ENCODE data around the gene JMJD1C. TPM values are rescaled to one million over a fixed set of nuclear protein-coding genes. Genes with fewer than 3 reads are reported as not detected.

The JMJD1C gene
- total RNA-seq, 1 experiment from 2014 or later, result 89.7 TPM

GRCh38 chr10:63267414-63268148 is 198.2 kb downstream of the JMJD1C start:
- ChIA-PET POLR2A (interaction anchor here (0.5 to 3.0 kb wide), 5 partner anchors 10 to 362 kb away, joined by 3 to 23 read pairs (median 4); no protein-coding TSS in a partner anchor), CTCF (interaction anchor here (0.6 to 1.9 kb wide), 3 partner anchors 11 to 101 kb away, joined by 4 to 5 read pairs (median 5); no protein-coding TSS in a partner anchor)
- Histone ChIP-seq H3K36me3 (ENCODE audit: control insufficient read depth, insufficient read depth, low read length) (no peaks in the 10 kb centered on the region), H3K9me3 (no peaks in the 10 kb centered on the region), H3K4me1 (peaks cover 19% of the 10 kb centered on the region), H3K4me3 (ENCODE audit: low read depth, low read length) (peak overlapping the region; percentile 54), H3K27me3 (replicated peaks; ENCODE audit: control insufficient read depth, insufficient read depth, low read length) (no peaks in the 10 kb centered on the region)
- Mint-ChIP-seq H3K36me3 (ENCODE audit: insufficient read depth, unreplicated experiment) (peaks cover 23% of the 10 kb centered on the region), H3K27ac (ENCODE audit: unreplicated experiment) (peak overlapping the region; percentile 98), H3K27me3 (ENCODE audit: insufficient read depth, unreplicated experiment) (no peaks in the 10 kb centered on the region), H3K4me1 (ENCODE audit: low read depth, unreplicated experiment) (peaks cover 22% of the 10 kb centered on the region), H3K4me3 (ENCODE audit: unreplicated experiment) (peak overlapping the region; percentile 97), H3K9me3 (ENCODE audit: unreplicated experiment) (no peaks in the 10 kb centered on the region)
- intact Hi-C loops (cut with micrococcal nuclease; ENCODE audit: unreplicated experiment), result loop anchor here (1.0 to 5.0 kb wide), 7 partner anchors 31 to 500 kb away; partner anchors contain the start of genes JMJD1C and NRBF2
- DNase-seq, result peak; percentile 68 to 70
- TF ChIP-seq, protein P1, sequence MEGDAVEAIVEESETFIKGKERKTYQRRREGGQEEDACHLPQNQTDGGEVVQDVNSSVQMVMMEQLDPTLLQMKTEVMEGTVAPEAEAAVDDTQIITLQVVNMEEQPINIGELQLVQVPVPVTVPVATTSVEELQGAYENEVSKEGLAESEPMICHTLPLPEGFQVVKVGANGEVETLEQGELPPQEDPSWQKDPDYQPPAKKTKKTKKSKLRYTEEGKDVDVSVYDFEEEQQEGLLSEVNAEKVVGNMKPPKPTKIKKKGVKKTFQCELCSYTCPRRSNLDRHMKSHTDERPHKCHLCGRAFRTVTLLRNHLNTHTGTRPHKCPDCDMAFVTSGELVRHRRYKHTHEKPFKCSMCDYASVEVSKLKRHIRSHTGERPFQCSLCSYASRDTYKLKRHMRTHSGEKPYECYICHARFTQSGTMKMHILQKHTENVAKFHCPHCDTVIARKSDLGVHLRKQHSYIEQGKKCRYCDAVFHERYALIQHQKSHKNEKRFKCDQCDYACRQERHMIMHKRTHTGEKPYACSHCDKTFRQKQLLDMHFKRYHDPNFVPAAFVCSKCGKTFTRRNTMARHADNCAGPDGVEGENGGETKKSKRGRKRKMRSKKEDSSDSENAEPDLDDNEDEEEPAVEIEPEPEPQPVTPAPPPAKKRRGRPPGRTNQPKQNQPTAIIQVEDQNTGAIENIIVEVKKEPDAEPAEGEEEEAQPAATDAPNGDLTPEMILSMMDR (IDR thresholded peaks at IDR 0.05; ENCODE audit: insufficient read depth in 1 of 2, low read depth in 1 of 2, low read length in 1 of 2, severe bottlenecking in 1 of 2, unreplicated experiment in 1 of 2), result no peak
- BruUV-seq (replicated peaks), result TSS peak; percentile 41

- no peaks in the 10 kb centered on the region for H3K9me3 Mint-ChIP-seq (ENCODE audit: unreplicated experiment)
- Histone ChIP-seq H3K36me3 (ENCODE audit: control insufficient read depth, insufficient read depth, low read length) (no peaks in the 10 kb centered on the region; the same call in 1 of the 2 replicates), H3K9me3 (no peaks in the 10 kb centered on the region), H3K4me3 (ENCODE audit: low read depth, low read length) (peak overlapping the region; percentile 54), H3K4me1 (peaks cover 19% of the 10 kb centered on the region), H3K27me3 (replicated peaks; ENCODE audit: control insufficient read depth, insufficient read depth, low read length) (no peaks in the 10 kb centered on the region)
- peaks cover 28% of the 10 kb centered on the region for H3K36me3 Mint-ChIP-seq (ENCODE audit: insufficient read depth, unreplicated experiment)
- ChIA-PET CTCF (no interaction called here), POLR2A (interaction anchor here (3.0 kb wide), 1 partner anchor 363 kb away, joined by 23 read pairs; no protein-coding TSS in a partner anchor)
- intact Hi-C loops (cut with micrococcal nuclease; ENCODE audit: unreplicated experiment), result loop anchor here (1.0 to 5.0 kb wide), 2 partner anchors 30 to 501 kb away; no protein-coding TSS in a partner anchor
- peak overlapping the region; percentile 98 for H3K27ac Mint-ChIP-seq (ENCODE audit: unreplicated experiment)
- H3K4me1 Mint-ChIP-seq (ENCODE audit: low read depth, unreplicated experiment), result peaks cover 22% of the 10 kb centered on the region
- no peak for DNase-seq
- TF ChIP-seq, protein P1 (IDR thresholded peaks at IDR 0.05; ENCODE audit: insufficient read depth in 1 of 2, low read depth in 1 of 2, low read length in 1 of 2, severe bottlenecking in 1 of 2, unreplicated experiment in 1 of 2), result no peak
- H3K27me3 Mint-ChIP-seq (ENCODE audit: insufficient read depth, unreplicated experiment), result no peaks in the 10 kb centered on the region
- H3K4me3 Mint-ChIP-seq (ENCODE audit: unreplicated experiment), result peak overlapping the region; percentile 97
- BruUV-seq (replicated peaks), result no TSS peak
These were observed 199.1 kb downstream of the JMJD1C start for GRCh38 chr10:63266391-63267316.

GRCh38 chr10:63265683-63266235 is 200.0 kb downstream of the JMJD1C start:
- intact Hi-C loops (cut with micrococcal nuclease; ENCODE audit: unreplicated experiment), result loop anchor here (5.0 kb wide), 1 partner anchor 502 kb away; no protein-coding TSS in a partner anchor
- Mint-ChIP-seq H3K36me3 (ENCODE audit: insufficient read depth, unreplicated experiment) (peaks cover 37% of the 10 kb centered on the region), H3K4me1 (ENCODE audit: low read depth, unreplicated experiment) (peaks cover 21% of the 10 kb centered on the region), H3K27ac (ENCODE audit: unreplicated experiment) (peak overlapping the region; percentile 88), H3K27me3 (ENCODE audit: insufficient read depth, unreplicated experiment) (no peaks in the 10 kb centered on the region), H3K4me3 (ENCODE audit: unreplicated experiment) (peak overlapping the region; percentile 97), H3K9me3 (ENCODE audit: unreplicated experiment) (no peaks in the 10 kb centered on the region)
- TF ChIP-seq, protein P1 (IDR thresholded peaks at IDR 0.05; ENCODE audit: insufficient read depth in 1 of 2, low read depth in 1 of 2, low read length in 1 of 2, severe bottlenecking in 1 of 2, unreplicated experiment in 1 of 2), result no peak
- BruUV-seq (replicated peaks), result TSS peak; percentile 64
- Histone ChIP-seq H3K27me3 (replicated peaks; ENCODE audit: control insufficient read depth, insufficient read depth, low read length) (no peaks in the 10 kb centered on the region), H3K36me3 (ENCODE audit: control insufficient read depth, insufficient read depth, low read length) (peaks cover 1% of the 10 kb centered on the region; the same call in 1 of the 2 replicates), H3K4me3 (ENCODE audit: low read depth, low read length) (peak overlapping the region; percentile 54), H3K4me1 (peaks cover 19% of the 10 kb centered on the region), H3K9me3 (no peaks in the 10 kb centered on the region)
- no peak for DNase-seq
- CTCF ChIA-PET, result no interaction called here
- POLR2A ChIA-PET, result no interaction called here

All from Caco-2 (cell line).